ENCODE results near the gene MRM3. TPM values are rescaled to one million over a fixed set of nuclear protein-coding genes. Genes with fewer than 3 reads are reported as not detected.

The MRM3 gene
- 36.2 TPM for total RNA-seq
- 10 to 100 TPM; 23.2 to 33.1 (median 29.4) TPM for polyA plus RNA-seq

GRCh38 chr17:781805-782731 lies at the start of gene MRM3, which contains the start of gene GLOD4:
TSS of gene MRM3 (plus strand) at chr17:782353. CDS start at chr17:782379, 26 bp downstream.
TSS of gene GLOD4 (minus strand) at chr17:782280. CDS start at chr17:782255, 25 bp downstream.
- Histone ChIP-seq H3K9me3 (ENCODE audit: control insufficient read depth in 2 of 2, low read length in 2 of 2) (no peaks in the 10 kb centered on the region), H3K4me3 (ENCODE audit: low read depth, low read length) (peak within 1 kb of the TSS; percentile 98), H3K4me1 (ENCODE audit: control insufficient read depth, insufficient read depth, low read length, poor library complexity, severe bottlenecking) (peaks cover 26% of the 10 kb centered on the region), H3K36me3 (ENCODE audit: control insufficient read depth, insufficient read depth, low read length) (peaks cover 29% of the 10 kb centered on the region), H3K27ac (ENCODE audit: insufficient read depth, low read length, poor library complexity, severe bottlenecking) (peak within 1 kb of the TSS; percentile 96), H3K27me3 (ENCODE audit: control insufficient read depth, insufficient read depth, low read length) (no peaks in the 10 kb centered on the region)
- H3K27me3 Mint-ChIP-seq: peaks cover 9% of the 10 kb centered on the region
- H3K27ac Mint-ChIP-seq: peak within 1 kb of the TSS; percentile 97 to 99 (median 97)
- DNase-seq (peak; percentile 93 to 97 (median 94)), ATAC-seq (ENCODE audit: low read depth in 2 of 2) (peak; percentile 94 to 95)
- H3K9me3 Mint-ChIP-seq: no peaks in the 10 kb centered on the region
- H3K36me3 Mint-ChIP-seq: peaks cover 3% of the 10 kb centered on the region
- H3K4me1 Mint-ChIP-seq: peaks cover 9 to 48% (median 25%) of the 10 kb centered on the region in 4 donors
- peak within 1 kb of the TSS; percentile 98 to 100 (median 99) for H3K4me3 Mint-ChIP-seq

GRCh38 chr17:732902-733720 lies 49.0 kb upstream of the MRM3 start:
- peaks cover 30% of the 10 kb centered on the region for H3K27me3 Mint-ChIP-seq
- DNase-seq (peak in 1 of 3 donors; percentile 37), ATAC-seq (ENCODE audit: low read depth in 2 of 2) (peak; percentile 21 to 26)
- H3K27ac Mint-ChIP-seq: no peak overlapping the region
- H3K36me3 Mint-ChIP-seq: no peaks in the 10 kb centered on the region
- H3K4me1 Mint-ChIP-seq: peaks cover 0 to 11% (median 3%) of the 10 kb centered on the region in 4 donors
- Histone ChIP-seq H3K4me1 (ENCODE audit: control insufficient read depth, insufficient read depth, low read length, poor library complexity, severe bottlenecking) (peaks cover 13% of the 10 kb centered on the region), H3K27ac (ENCODE audit: insufficient read depth, low read length, poor library complexity, severe bottlenecking) (no peak overlapping the region), H3K4me3 (ENCODE audit: low read depth, low read length) (no peak overlapping the region), H3K9me3 (ENCODE audit: control insufficient read depth in 2 of 2, low read length in 2 of 2) (no peaks in the 10 kb centered on the region), H3K27me3 (ENCODE audit: control insufficient read depth, insufficient read depth, low read length) (peaks cover 11% of the 10 kb centered on the region), H3K36me3 (ENCODE audit: control insufficient read depth, insufficient read depth, low read length) (no peaks in the 10 kb centered on the region)
- H3K9me3 Mint-ChIP-seq: no peaks in the 10 kb centered on the region
- H3K4me3 Mint-ChIP-seq: peak overlapping the region; percentile 81 to 89 (median 82)

- Mint-ChIP-seq H3K27me3 (peaks cover 30% of the 10 kb centered on the region), H3K4me1 (peaks cover 0 to 11% (median 3%) of the 10 kb centered on the region in 4 donors), H3K27ac (no peak overlapping the region), H3K9me3 (no peaks in the 10 kb centered on the region), H3K4me3 (peak overlapping the region; percentile 81 to 89 (median 82)), H3K36me3 (no peaks in the 10 kb centered on the region)
- Histone ChIP-seq H3K27me3 (ENCODE audit: control insufficient read depth, insufficient read depth, low read length) (peaks cover 11% of the 10 kb centered on the region), H3K4me3 (ENCODE audit: low read depth, low read length) (no peak overlapping the region), H3K36me3 (ENCODE audit: control insufficient read depth, insufficient read depth, low read length) (no peaks in the 10 kb centered on the region), H3K27ac (ENCODE audit: insufficient read depth, low read length, poor library complexity, severe bottlenecking) (no peak overlapping the region), H3K9me3 (ENCODE audit: control insufficient read depth in 2 of 2, low read length in 2 of 2) (no peaks in the 10 kb centered on the region), H3K4me1 (ENCODE audit: control insufficient read depth, insufficient read depth, low read length, poor library complexity, severe bottlenecking) (peaks cover 13% of the 10 kb centered on the region)
- DNase-seq (no peak), ATAC-seq (ENCODE audit: low read depth in 2 of 2) (no peak)
These were observed 48.4 kb upstream of the MRM3 start for GRCh38 chr17:733743-734142.

- peaks cover 2% of the 10 kb centered on the region for H3K27me3 ChIP-seq (ENCODE audit: control insufficient read depth, insufficient read depth, low read length)
- H3K9me3 ChIP-seq (ENCODE audit: control insufficient read depth in 2 of 2, low read length in 2 of 2): no peaks in the 10 kb centered on the region
- no peak overlapping the region for H3K27ac Mint-ChIP-seq
- ATAC-seq (ENCODE audit: low read depth in 2 of 2) (no peak), DNase-seq (no peak)
- H3K4me1 ChIP-seq (ENCODE audit: control insufficient read depth, insufficient read depth, low read length, poor library complexity, severe bottlenecking): peaks cover 9% of the 10 kb centered on the region
- peaks cover 0 to 19% (median 10%) of the 10 kb centered on the region in 4 donors for H3K4me1 Mint-ChIP-seq
- H3K36me3 Mint-ChIP-seq: peaks cover 5% of the 10 kb centered on the region
- H3K36me3 ChIP-seq (ENCODE audit: control insufficient read depth, insufficient read depth, low read length): peaks cover 8% of the 10 kb centered on the region
- H3K9me3 Mint-ChIP-seq: no peaks in the 10 kb centered on the region
- peaks cover 10% of the 10 kb centered on the region for H3K27me3 Mint-ChIP-seq
- H3K4me3 ChIP-seq (ENCODE audit: low read depth, low read length): no peak overlapping the region
- no peak overlapping the region for H3K27ac ChIP-seq (ENCODE audit: insufficient read depth, low read length, poor library complexity, severe bottlenecking)
- H3K4me3 Mint-ChIP-seq: no peak overlapping the region
These were observed 44.5 kb upstream of the MRM3 start for GRCh38 chr17:737561-738113.

GRCh38 chr17:740240-741017 lies 41.7 kb upstream of the MRM3 start:
- peak overlapping the region; percentile 74 to 92 (median 84) for H3K27ac Mint-ChIP-seq
- Histone ChIP-seq H3K27ac (ENCODE audit: insufficient read depth, low read length, poor library complexity, severe bottlenecking) (no peak overlapping the region), H3K4me3 (ENCODE audit: low read depth, low read length) (peak overlapping the region; percentile 26), H3K36me3 (ENCODE audit: control insufficient read depth, insufficient read depth, low read length) (peaks cover 25% of the 10 kb centered on the region), H3K27me3 (ENCODE audit: control insufficient read depth, insufficient read depth, low read length) (no peaks in the 10 kb centered on the region), H3K4me1 (ENCODE audit: control insufficient read depth, insufficient read depth, low read length, poor library complexity, severe bottlenecking) (peaks cover 3% of the 10 kb centered on the region), H3K9me3 (ENCODE audit: control insufficient read depth in 2 of 2, low read length in 2 of 2) (no peaks in the 10 kb centered on the region)
- peak overlapping the region in 3 of 4 donors; percentile 13 to 82 (median 52) for H3K4me3 Mint-ChIP-seq
- peaks cover 14% of the 10 kb centered on the region for H3K36me3 Mint-ChIP-seq
- peaks cover 0 to 19% (median 7%) of the 10 kb centered on the region in 4 donors for H3K4me1 Mint-ChIP-seq
- DNase-seq (peak in 1 of 3 donors; percentile 46), ATAC-seq (ENCODE audit: low read depth in 2 of 2) (peak; percentile 52 to 60)
- no peaks in the 10 kb centered on the region for H3K9me3 Mint-ChIP-seq
- peaks cover 4% of the 10 kb centered on the region for H3K27me3 Mint-ChIP-seq

GRCh38 chr17:742147-742793 lies 39.9 kb upstream of the MRM3 start:
- H3K4me1 ChIP-seq (ENCODE audit: control insufficient read depth, insufficient read depth, low read length, poor library complexity, severe bottlenecking): peaks cover 3% of the 10 kb centered on the region
- peaks cover 44% of the 10 kb centered on the region for H3K36me3 ChIP-seq (ENCODE audit: control insufficient read depth, insufficient read depth, low read length)
- H3K27ac ChIP-seq (ENCODE audit: insufficient read depth, low read length, poor library complexity, severe bottlenecking): no peak overlapping the region
- Mint-ChIP-seq H3K27me3 (no peaks in the 10 kb centered on the region), H3K9me3 (no peaks in the 10 kb centered on the region), H3K27ac (peak overlapping the region in 1 of 3 donors; percentile 48), H3K4me3 (peak overlapping the region in 1 of 4 donors; percentile 53), H3K36me3 (peaks cover 19% of the 10 kb centered on the region), H3K4me1 (peaks cover 0 to 13% (median 7%) of the 10 kb centered on the region in 4 donors)
- no peak overlapping the region for H3K4me3 ChIP-seq (ENCODE audit: low read depth, low read length)
- DNase-seq (no peak), ATAC-seq (ENCODE audit: low read depth in 2 of 2) (no peak)
- no peaks in the 10 kb centered on the region for H3K27me3 ChIP-seq (ENCODE audit: control insufficient read depth, insufficient read depth, low read length)
- no peaks in the 10 kb centered on the region for H3K9me3 ChIP-seq (ENCODE audit: control insufficient read depth in 2 of 2, low read length in 2 of 2)
